ENCODE measurements around the gene PERCC1. TPM values are rescaled to one million over a fixed set of nuclear protein-coding genes. Genes with fewer than 3 reads are reported as not detected.
"Not testable (repeated sequence)": the region's sequence is repeated elsewhere in the genome, so short reads cannot be mapped to it uniquely, and the experiment has no call there.

The PERCC1 gene
- total and polyA plus RNA-seq, 3 donors from 2014 or later, result 0.31 to 0.71 TPM; not detected in 1

DNA sequence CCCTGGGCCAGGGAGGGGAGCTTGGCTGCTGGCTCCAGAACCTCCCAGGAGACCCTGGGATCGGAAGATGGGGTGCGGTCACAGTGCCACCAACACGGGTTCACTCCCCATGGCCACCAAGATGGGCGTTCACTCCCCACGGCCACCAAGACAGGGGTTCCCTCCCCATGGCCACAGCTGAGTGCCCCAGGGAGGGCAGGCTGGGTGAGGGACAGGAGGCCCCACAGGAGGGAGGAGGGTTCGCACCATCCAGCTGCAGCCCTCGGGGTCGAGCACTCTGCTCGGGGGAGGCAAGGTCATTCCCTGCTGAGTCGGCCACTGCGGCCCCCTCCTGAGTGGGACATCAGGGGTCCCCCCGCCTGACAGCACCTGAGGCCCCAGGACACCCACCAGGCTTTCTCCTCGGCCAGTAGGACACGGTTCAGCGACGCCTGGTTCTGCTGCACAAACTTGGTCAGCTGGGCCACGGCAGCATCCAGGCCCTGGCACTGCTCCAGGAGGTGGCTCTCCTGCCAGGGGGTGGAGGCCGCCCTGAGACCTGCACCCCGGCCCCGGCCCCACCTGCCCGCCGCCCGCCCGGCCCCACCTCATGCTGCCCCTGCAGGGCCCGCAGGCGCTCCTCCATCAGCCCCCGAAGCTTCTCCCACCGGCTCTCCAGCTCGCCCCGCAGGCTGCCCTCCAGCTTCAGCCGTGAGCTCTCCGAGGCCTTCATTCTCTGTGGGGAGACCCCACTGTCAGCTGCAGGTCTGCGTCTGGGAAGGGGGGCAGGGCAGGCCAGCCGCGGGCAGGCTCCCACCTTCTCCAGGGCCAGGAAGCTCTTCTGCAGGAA lies 7.6 kb downstream of the PERCC1 start:
- DNase-seq, result no peak
- no peaks in the 10 kb centered on the region for H3K4me1 ChIP-seq
- TF ChIP-seq, protein P1, sequence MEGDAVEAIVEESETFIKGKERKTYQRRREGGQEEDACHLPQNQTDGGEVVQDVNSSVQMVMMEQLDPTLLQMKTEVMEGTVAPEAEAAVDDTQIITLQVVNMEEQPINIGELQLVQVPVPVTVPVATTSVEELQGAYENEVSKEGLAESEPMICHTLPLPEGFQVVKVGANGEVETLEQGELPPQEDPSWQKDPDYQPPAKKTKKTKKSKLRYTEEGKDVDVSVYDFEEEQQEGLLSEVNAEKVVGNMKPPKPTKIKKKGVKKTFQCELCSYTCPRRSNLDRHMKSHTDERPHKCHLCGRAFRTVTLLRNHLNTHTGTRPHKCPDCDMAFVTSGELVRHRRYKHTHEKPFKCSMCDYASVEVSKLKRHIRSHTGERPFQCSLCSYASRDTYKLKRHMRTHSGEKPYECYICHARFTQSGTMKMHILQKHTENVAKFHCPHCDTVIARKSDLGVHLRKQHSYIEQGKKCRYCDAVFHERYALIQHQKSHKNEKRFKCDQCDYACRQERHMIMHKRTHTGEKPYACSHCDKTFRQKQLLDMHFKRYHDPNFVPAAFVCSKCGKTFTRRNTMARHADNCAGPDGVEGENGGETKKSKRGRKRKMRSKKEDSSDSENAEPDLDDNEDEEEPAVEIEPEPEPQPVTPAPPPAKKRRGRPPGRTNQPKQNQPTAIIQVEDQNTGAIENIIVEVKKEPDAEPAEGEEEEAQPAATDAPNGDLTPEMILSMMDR (IDR thresholded peaks at IDR 0.05), result no peak
- TF ChIP-seq POLR2A (IDR thresholded peaks at IDR 0.05), result no peak
- WGBS, 2 donors, result 73 to 98% methylated on average over 10 to 22 of the region's 35 CpGs
- no peaks in the 10 kb centered on the region for H3K27me3 ChIP-seq
- no peaks in the 10 kb centered on the region for H3K9me3 ChIP-seq
- no peak overlapping the region for H3K27ac ChIP-seq
- no peak overlapping the region for H3K4me3 ChIP-seq
- intact Hi-C loops (cut with DNase I; ENCODE audit: low total_unique reads), result no loop called here
- no peaks in the 10 kb centered on the region for H3K36me3 ChIP-seq (ENCODE audit: low read depth, missing control alignments)

DNA sequence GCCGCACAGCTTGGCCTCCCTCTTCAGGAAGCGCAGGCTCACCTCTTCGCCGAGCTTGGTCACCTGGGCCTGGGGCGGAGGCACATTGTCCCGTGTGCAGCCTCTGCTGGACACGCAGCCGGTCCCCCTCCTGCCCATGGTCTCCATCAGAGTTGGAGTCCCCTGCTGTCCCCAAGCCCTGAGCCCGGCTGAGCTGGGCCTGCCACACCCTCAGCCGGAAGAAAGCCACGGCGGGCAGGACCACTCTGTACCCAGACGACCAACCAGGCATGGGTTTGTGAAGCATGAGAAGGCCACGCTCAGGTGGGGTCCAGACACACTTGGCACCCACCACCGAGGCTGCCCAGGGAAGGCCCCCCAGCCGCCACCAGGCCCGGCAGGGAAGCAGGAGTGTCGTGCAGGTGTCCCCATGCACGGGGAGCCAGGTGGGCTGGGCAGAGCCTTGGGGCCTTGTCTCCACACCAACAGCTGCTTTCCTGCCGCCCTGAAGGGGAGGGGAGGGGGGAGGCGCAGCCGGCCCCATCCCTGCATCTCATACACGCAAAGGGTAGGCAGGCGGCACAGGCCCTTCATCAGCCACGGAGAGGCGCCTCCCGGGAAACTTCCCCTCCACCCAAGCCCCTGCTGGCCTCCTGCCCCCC lies 8.3 kb downstream of the PERCC1 start:
- no peaks in the 10 kb centered on the region for H3K36me3 ChIP-seq (ENCODE audit: low read depth, missing control alignments)
- 92 to 94% methylated on average over 9 to 27 of the region's 27 CpGs for WGBS, 2 donors
- no peak for DNase-seq
- intact Hi-C loops (cut with DNase I; ENCODE audit: low total_unique reads), result no loop called here
- no peak overlapping the region for H3K27ac ChIP-seq
- TF ChIP-seq, protein P1 (IDR thresholded peaks at IDR 0.05), result no peak
- no peak for TF ChIP-seq POLR2A (IDR thresholded peaks at IDR 0.05)
- no peak overlapping the region for H3K4me3 ChIP-seq
- no peaks in the 10 kb centered on the region for H3K9me3 ChIP-seq
- no peaks in the 10 kb centered on the region for H3K4me1 ChIP-seq
- H3K27me3 ChIP-seq, result no peaks in the 10 kb centered on the region

DNA sequence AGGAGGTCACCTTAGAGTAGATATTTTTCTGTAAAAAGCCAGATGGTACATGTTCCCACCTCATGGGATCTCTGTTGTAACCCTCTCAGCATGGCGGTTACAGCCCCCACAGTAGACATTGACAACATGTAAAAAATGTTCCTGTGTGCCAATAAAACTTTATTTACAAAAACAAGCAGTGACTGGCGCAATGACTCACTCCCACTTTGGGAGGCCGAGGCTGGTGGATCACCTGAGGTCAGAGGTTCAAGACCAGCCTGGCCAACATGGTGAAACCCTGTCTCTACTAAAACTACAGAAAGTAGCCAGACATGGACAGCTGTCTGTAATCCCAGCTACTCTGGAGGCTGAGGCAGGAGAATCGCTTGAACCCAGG lies 8.8 kb downstream of the PERCC1 start:
- H3K4me3 ChIP-seq; H3K9me3 ChIP-seq; H3K27me3 ChIP-seq; H3K36me3 ChIP-seq (ENCODE audit: low read depth, missing control alignments); DNase-seq; H3K4me1 ChIP-seq; H3K27ac ChIP-seq; intact Hi-C loops (cut with DNase I; ENCODE audit: low total_unique reads): not testable (repeated sequence)
- WGBS, 2 donors, result 91 to 95% methylated on average over 4 of the region's 4 CpGs

DNA sequence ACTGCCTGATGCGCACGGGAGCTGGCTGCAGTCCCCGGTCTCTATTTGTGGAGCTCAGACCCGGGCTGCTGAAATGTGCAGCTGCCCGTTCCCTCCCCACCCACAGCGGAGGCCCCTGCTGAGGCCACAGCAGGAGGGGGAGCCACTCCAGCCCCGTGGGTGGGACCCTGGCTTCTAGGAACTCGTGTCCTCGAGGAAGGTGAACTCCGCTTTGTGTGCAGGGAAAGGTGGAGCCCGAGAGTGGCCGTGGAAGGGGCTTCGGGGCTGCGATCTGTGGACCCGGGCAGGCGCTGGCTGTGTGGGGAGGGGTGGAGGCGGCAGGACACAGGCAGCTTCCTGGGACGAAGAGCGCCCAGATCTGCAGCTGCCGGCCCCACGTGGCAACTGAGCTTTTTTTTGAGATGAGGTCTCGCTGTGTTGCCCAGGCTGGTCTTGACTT lies 10.5 kb downstream of the PERCC1 start:
- Histone ChIP-seq H3K9me3 (no peaks in the 10 kb centered on the region), H3K4me1 (no peaks in the 10 kb centered on the region), H3K27ac (no peak overlapping the region), H3K27me3 (no peaks in the 10 kb centered on the region), H3K4me3 (no peak overlapping the region), H3K36me3 (ENCODE audit: low read depth, missing control alignments) (no peaks in the 10 kb centered on the region)
- WGBS, 2 donors, result 77 to 83% methylated on average over 10 to 21 of the region's 22 CpGs
- intact Hi-C loops (cut with DNase I; ENCODE audit: low total_unique reads), result no loop called here
- TF ChIP-seq POLR2A (IDR thresholded peaks at IDR 0.05), result no peak
- TF ChIP-seq, protein P1 (IDR thresholded peaks at IDR 0.05), result no peak
- DNase-seq, result no peak

DNA sequence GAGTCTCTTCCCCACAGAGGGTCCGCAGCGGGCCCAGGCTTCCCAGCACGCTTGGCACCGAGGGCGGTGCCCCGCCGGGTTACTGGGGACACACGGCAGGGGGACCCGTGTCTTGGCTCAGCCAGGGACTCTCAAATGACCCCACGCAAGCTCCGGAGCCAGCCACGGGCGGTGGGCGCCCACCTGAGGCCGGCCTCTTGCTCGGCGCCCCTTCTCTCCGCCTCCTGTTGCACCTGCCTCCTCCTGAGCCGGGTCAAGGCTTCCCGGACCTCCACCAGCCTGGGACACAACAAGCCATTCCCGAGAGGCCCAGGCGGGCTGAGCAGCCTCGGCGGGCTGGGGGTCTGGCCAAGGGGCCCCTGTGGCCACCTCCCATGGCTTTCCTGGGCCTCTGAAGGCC lies 11.8 kb downstream of the PERCC1 start:
- H3K36me3 ChIP-seq (ENCODE audit: low read depth, missing control alignments), result no peaks in the 10 kb centered on the region
- H3K9me3 ChIP-seq, result no peaks in the 10 kb centered on the region
- intact Hi-C loops (cut with DNase I; ENCODE audit: low total_unique reads), result no loop called here
- DNase-seq, result no peak
- WGBS, 2 donors, result 80 to 90% methylated on average over 2 to 24 of the region's 24 CpGs
- no peaks in the 10 kb centered on the region for H3K27me3 ChIP-seq
- TF ChIP-seq, protein P1 (IDR thresholded peaks at IDR 0.05), result no peak
- no peak for TF ChIP-seq POLR2A (IDR thresholded peaks at IDR 0.05)
- no peak overlapping the region for H3K4me3 ChIP-seq
- H3K4me1 ChIP-seq, result no peaks in the 10 kb centered on the region
- no peak overlapping the region for H3K27ac ChIP-seq

Measured in testis (tissue), 3 donors.